ENCODE data around the gene EID1.
"Not testable (repeated sequence)": the region's sequence is repeated elsewhere in the genome, so short reads cannot be mapped to it uniquely, and the experiment has no call there.

Gene EID1

GRCh38 chr15:48877630-48878595 lies at the start of gene EID1:
Gene EID1 (plus strand): TSS chr15:48878134. CDS start chr15:48878177, 43 bp downstream.
- DNase-seq: peak; percentile 92

DNA sequence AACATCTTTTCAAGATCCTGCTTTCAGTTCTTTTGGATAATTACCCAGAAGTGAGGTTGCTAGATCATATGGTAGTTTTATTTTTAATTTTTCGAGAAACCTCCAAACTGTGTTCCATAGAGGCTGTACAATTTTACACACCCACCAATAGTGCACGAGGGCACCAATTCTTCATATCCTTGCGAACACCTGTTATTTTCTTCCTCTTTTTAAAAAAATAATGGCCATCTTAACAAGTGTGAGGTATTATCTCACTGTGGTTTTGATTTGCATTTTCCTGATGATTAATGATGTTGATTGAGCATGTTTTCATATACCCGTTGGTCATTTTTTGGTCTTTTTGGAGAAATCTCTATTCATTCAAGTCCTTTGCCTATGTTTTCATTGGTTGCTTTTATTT lies 49.5 kb upstream of the EID1 start:
- no peak for DNase-seq

DNA sequence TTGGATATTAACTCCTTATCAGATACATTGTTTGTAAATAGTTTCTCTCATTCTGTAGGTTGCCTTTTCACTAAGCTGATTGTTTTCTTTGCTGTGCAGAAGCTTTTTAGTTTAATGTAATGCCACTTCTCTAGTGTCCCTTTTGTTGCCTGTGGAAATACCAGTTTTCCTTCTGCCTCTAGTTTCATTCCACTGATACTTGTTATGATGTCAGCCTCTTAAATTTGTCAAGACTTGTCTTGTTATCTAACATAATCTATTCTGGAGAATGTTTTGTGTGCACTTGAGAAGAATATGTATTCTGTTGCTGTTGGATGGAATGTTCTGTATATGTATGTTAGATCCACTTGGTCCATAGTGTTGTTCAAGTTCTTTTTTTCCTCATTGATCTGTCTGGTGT lies 49.0 kb upstream of the EID1 start:
- no peak for DNase-seq

GRCh38 chr15:48832648-48833047 lies 45.3 kb upstream of the EID1 start:
- DNase-seq: no peak

DNA sequence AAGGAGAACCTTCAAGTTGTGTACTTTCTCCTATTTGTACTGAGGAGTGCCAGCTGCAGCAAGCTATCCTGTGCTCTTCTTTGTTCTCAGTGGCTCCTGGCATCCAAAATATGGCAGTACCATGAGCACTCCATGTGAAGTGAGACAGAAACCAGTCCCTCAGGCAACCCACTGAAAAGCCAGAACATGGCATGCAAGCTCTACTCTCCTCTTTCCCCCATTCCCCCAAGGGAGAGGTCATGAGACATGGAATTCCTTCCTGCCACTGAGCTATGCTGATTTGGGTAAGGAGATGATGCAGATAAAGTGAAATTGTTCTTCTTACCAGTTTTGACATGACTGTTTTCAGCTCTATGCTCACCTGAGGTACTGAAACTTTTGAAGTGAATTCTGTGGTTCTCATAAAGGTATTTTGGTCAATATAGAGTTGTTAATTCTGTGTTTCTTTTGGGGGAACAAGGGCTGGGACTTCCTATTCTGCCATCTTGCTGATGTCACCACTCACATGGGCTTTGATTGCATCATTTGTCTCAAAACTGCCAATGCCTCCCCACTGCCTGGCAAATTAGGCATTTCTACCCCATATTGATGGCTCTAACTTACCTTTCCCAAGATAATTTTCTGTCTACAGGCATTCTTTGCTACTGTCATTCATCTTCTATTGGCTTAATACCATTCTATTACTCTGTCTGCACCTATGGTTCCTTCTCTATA lies 44.3 kb upstream of the EID1 start:
- DNase-seq: no peak

DNA sequence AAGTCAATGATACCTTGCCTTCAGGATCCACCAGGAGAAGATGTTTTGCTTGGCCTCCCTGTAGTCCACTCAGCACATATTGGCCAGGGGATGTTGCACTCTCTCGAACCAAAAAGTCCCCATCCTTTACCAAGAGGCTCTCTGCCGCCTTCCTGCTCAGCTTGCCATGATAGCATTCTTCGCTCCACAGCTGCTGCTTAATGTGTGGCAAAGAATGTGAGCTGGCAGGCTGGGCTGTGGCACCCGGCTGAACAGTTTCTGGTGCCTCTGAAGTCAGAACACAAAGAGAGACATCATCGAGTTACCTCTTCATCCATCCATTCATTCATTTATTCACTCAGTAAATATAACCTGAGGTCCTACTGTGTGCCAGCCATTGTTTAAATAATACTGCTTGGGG lies 43.2 kb upstream of the EID1 start:
- DNase-seq: no peak

GRCh38 chr15:48842501-48842900 lies 35.4 kb upstream of the EID1 start:
- DNase-seq: no peak

GRCh38 chr15:48845123-48845522 lies 32.8 kb upstream of the EID1 start:
- no peak for DNase-seq

DNA sequence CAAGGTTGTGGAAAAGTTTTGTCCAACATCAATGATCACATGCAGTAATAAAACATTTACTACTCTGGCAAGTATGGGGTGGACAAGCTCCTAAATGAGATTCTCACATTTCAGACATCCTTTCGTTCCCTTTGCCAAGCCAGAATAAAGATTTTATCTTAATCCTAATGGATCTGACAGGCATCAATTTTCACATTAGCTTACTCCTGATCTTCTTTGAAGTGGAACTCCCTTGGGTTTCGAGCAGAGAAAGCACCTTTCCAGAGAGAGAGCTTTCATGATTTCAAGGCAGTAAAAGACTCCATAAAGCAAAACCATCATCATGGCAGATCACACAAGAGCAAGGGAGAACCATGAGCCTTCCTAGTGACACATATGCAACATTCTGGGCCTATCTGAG lies 27.3 kb upstream of the EID1 start:
- no peak for DNase-seq

- DNase-seq: no peak
Observed at GRCh38 chr15:48851956-48852355, 26.0 kb upstream of the EID1 start.

DNA sequence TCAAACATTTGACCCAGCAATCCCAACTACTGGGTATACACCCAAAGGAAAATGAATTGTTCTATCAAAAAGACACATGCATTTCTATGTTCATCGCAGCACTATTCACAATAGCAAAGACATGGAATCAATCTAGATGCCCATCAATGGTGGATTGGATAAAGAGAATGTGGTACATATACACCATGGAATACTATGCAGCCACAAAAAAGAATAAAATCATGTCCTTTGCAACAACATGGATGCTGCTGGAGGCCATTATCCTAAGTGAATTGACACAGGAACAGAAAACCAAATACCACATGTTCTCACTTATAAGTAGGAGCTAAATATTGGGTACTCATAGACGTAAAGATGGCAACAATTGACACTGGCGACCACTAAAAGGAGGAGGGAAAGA lies 23.5 kb upstream of the EID1 start:
- DNase-seq: not testable (repeated sequence)

DNA sequence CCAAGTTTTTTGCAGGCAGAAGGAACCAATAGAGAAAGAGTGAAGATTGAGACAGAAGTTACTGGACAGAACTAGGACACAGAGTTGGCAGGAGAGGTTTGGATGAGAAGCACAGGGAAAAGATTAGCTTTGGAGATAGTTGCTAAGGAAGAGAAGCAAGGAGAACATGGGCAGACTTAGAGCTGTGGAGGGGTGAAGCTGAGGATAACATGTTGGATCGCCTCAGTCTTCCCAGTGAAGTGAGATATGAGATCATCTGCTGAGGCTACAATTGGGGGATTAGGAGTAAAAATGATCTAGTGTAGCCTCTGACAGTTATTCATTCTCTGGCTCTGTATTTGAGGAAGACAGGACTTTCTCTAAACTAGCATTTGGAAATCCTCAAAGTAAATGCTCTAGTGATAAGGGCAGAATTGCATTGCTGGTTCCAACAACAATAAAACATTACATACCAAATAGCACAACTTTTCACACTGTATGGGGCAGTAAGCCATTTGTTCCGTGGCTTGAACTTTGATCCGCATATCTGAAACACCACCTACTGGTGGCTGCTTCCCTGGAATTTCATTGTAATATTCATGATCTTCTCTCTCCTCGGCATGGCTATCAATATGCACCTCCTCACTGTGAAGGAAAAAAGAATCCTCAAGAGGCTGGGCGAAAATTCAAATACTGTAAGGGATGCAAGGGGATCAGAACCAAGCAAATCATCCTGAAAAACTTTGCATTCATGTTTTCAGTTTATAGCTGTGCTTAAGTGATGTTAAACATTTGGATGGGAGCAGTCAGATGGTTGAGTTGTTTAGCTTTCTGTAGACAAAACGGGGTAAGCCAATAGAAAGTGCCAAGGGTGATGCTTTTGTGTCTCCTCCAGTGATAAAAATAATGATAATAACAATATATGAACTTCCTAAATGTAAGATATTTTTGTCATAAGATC lies 22.2 kb upstream of the EID1 start:
- DNase-seq: no peak

DNA sequence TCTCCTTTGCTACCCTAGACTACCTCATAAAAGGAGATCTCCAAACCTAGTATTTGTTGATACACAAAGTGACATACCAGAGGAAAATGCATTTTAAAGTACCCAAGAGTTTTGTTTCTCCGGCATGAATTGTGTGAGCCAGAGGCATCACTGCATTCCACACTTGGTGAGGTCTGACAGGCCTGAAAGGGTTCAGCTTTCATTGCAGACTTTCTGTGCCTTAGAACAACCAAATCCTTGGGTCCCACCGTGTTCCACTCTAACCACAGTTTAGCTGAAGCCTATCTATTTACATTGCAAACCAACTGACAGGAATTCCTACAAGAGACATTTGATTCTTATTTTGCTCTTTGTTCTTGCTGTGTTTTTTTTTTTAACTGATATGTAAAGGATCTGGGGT lies 21.0 kb upstream of the EID1 start:
- DNase-seq: no peak

DNA sequence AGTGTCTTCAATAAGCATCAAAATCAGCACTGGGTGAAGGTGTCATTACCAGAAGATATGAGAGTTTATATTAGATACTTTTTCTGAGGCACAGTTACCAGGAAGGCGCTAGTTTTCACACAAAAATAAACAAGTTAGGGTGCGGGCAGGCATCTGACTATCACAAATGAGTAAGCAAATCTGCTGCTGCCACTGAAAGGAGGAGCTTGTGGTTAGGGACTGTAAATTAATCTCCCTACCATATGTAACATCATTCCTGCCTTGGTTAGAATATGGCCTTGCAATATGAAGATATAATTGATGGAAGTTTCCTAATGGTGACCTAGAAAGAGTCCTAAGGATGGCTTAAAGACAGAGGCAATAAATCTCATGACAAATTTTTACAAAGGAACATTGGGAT lies 19.5 kb upstream of the EID1 start:
- DNase-seq: no peak

- DNase-seq: no peak
Observed at GRCh38 chr15:48859426-48859825, 18.5 kb upstream of the EID1 start.

DNA sequence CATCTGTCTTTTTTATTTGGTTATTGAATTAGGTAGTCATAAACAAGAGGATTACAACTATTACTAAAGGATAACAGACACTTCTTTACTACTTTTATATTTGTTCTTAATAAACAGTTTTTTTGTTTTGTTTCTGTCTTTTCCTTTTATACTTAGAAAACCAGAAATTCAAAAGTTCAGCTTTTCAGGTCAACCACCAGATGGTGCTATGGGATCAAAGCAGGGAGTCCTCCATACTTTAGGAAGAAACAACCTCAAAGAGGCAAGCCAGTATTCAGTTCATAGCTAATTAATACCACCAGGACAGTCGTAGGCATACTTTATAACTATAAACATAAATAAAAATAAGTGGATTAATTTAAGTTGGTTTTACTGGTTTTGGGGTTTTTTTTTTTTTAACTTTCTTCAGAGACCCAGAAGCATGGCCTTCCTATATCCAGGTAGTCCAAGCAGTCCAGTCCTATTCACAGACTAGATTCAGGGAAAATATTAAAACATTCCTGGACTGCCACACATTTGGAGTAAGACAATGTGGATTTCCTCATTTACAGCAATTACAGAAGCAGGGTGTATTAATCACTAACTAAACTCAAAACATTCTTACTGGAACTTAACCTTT lies 16.0 kb upstream of the EID1 start:
- DNase-seq: peak; percentile 54

DNA sequence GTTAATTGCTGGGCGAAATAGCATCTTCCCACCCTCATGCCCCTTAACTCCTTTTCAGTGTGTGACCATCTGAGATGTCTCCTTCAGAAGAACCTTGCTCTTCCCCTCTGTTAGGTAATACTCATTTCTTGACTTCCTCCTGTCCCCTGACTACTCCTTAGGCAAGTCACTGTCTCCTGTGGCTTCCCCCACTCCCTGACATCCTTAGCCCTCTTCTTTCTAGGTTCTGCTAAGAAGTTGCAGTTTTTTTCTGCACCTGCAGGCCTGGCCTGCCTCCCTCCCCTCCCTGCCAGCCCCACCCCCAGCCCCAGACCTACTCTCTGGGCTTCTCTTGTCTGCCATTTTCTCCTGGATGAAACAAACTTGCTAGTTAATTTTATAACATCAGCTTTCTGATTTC lies 15.2 kb upstream of the EID1 start:
- DNase-seq: no peak

DNA sequence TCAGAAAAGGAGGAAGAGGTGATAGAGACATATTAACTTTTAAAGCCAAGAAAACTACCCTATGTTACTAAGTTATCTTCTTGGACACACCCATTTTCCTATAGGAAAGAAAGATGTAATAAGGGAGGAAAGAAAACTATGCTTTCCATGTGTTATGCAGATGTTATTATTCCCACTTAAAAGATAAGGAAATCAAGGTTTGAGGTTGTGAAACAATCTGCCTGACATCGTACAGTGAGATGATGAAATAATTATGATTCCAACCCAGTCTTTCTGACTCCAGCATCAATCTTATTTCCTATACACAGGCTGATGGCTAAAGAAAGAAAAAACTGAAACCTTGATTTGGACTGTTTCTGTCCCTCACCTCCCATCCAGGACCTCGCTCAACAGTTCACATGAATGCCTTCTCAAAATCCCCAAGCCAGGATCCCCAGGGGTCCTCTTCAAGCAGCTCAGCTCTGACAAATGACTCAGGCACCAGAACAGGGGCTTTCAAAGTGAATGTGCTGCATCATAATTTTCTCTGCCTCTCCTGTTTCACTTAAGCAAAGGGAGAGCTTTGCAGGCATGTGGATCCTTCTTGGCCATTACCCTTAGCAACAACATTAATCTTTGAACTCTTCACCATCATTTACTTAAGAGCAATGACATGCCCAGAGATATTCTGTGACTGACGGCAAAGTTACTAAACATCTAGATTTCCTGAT lies 12.4 kb upstream of the EID1 start:
- no peak for DNase-seq

DNA sequence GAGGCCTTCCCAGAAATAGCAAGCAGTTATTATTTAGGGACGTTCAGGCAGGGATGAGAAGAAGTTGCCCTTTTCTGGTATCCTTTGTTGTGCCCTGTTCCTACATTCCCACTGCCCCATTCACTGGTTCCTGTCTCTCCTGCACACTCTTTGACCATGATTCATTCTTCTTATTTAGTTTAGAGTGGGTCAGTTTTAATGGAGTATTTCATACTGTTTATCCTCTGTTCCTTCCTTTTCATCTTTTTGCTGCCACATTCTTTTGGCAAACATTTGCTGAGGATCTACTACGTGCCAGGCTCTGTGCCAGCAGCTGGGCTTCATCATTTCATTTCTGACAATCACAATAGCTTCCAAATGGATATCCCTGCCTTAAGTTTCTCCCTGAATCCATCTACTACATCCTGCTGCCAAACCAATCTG lies 11.8 kb upstream of the EID1 start:
- no peak for DNase-seq

DNA sequence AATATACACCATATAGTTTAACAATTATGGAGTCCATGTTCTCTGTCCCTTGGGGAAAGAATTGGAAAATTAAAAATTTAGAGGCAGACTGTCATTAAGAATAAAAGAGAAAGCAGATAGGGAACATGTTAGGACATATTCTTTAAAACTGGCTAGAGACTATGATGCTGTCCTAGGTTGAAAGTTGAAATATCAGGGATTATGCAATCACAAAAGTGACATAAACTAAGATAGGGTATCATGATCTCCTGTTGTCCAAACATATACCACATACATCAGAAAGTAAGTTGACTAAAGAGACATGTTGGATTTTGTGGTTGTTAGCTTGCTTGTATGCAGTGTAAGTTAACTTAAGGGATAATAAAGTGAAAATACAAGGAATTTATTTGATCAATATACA lies 9.9 kb upstream of the EID1 start:
- no peak for DNase-seq

GRCh38 chr15:48868536-48868935 lies 9.4 kb upstream of the EID1 start:
- no peak for DNase-seq

DNA sequence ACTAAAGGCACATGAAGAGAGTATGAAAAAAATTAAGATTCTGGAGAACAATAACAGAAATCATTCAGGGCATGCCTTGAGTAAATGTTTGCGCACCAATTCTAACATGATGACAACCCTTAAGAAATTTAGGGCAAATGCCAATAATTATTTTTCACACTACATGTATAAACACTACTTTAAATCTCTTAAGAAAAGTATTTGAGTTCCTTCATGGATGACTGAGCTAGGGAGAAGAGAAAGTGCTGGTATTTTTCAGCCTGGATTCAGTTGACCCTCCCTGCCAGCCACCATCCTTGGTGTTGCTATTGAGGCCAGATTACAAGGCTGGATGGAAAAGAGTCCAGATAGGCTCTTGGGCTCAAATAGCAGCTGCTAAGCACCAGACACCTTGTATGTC lies 8.0 kb upstream of the EID1 start:
- DNase-seq: no peak

All from NCI-H774 (cell line).